HepG2 (cell line): ENCODE data around the gene GYS1. TPM values are rescaled to one million over a fixed set of nuclear protein-coding genes. Genes with fewer than 3 reads are reported as not detected.
"Not testable (repeated sequence)": the region's sequence is repeated elsewhere in the genome, so short reads cannot be mapped to it uniquely, and the experiment has no call there.

Experiments used
- ATAC-seq: fragments of 200-7000 bp; cut with Tn5 transposase; 3 replicates; pipeline ENCODE4 v1.9.1; 2020; ENCODE audit warnings: mild to moderate bottlenecking, moderate library complexity
- BruUV-seq: library from RNA; stranded (reverse); fragments of 400-500 nt; replicated peaks from 2 replicates; lab custom pipeline; 2021; lab: Mats Ljungman, UMichigan
- CTCF ChIA-PET: fragments of 300-600 bp; formaldehyde crosslinking; extraction: SDS; loops from one replicate; lab custom pipeline; 2021; ENCODE audit warnings: low total read pairs, inconsistent platforms, low intra/inter-chr PET ratio; lab: Yijun Ruan, JAX
- POLR2A ChIA-PET: fragments of 350-600 bp; sonication (Branson Sonifier 250); formaldehyde crosslinking; loops from one replicate; lab custom pipeline; 2020; ENCODE audit warnings: antibody characterized with exemption, inconsistent platforms; lab: Yijun Ruan, JAX
- DNase-seq: peaks from one replicate; pipeline ENCODE4 v3.0.0-alpha.2; 2015; ENCODE audit warnings: low spot score
- FAIRE-seq: peaks from 3 replicates; lab custom pipeline; 2011; peaks lifted over from hg19 to GRCh38; lab: Jason Lieb, UNC
- H2AFZ ChIP-seq: one replicate; pipeline ENCODE4 v1.6.1; 2011; ENCODE audit warnings: low read length, inconsistent platforms
- H3K27ac ChIP-seq: fragments of 300-600 bp; 3 replicates; pipeline ENCODE4 v1.8.0; 2011; ENCODE audit warnings: mixed run types, mild to moderate bottlenecking, mixed read lengths, low read length, inconsistent platforms; ENCODE audit not compliant: insufficient read depth; ENCODE audit errors: extremely low read length
- H3K27me3 ChIP-seq, 2 experiments: fragments of 200-600 bp in 1 of 2; 2 replicates in 1 of 2; 3 replicates in 1 of 2; pipeline versions ENCODE4 v1.6.0 to v1.8.0; 2011; ENCODE audit warnings: low read length in 2 of 2, mild to moderate bottlenecking in 2 of 2, moderate library complexity in 2 of 2, inconsistent platforms in 1 of 2; ENCODE audit not compliant: insufficient read depth in 2 of 2, control insufficient read depth in 1 of 2
- H3K36me3 ChIP-seq, 2 experiments: fragments of 200-600 bp in 1 of 2; replicated peaks in 1 of 2; 2 replicates in 1 of 2; 3 replicates in 1 of 2; pipeline versions ENCODE4 v1.5.1 to v1.8.0; 2011; ENCODE audit warnings: low read length in 2 of 2, inconsistent platforms in 1 of 2; ENCODE audit not compliant: insufficient read depth in 2 of 2, control insufficient read depth in 1 of 2
- H3K4me1 ChIP-seq: 2 replicates; pipeline ENCODE4 v1.5.1; 2012; ENCODE audit warnings: low read length, inconsistent platforms; ENCODE audit not compliant: insufficient read depth
- H3K4me2 ChIP-seq: 2 replicates; pipeline ENCODE4 v1.6.0; 2011; ENCODE audit warnings: low read depth, low read length, inconsistent platforms
- H3K4me3 ChIP-seq, 3 experiments: fragments of 200-600 bp in 1 of 3; sonication (generic), shearing (Covaris generic) in 1 of 3; replicated peaks in 1 of 3; 2 replicates each; pipeline ENCODE4 v1.5.1; 2011 to 2016; ENCODE audit warnings: low read length in 3 of 3, inconsistent platforms in 2 of 3, low read depth in 2 of 3, mild to moderate bottlenecking in 2 of 3, control low read depth in 1 of 3, mixed read lengths in 1 of 3; ENCODE audit not compliant: insufficient read depth in 1 of 3
- H3K79me2 ChIP-seq: one replicate; pipeline ENCODE4 v1.6.1; 2011; ENCODE audit warnings: low read length, inconsistent platforms; ENCODE audit not compliant: insufficient read depth
- H3K9ac ChIP-seq: 2 replicates; pipeline ENCODE4 v1.6.0; 2011; ENCODE audit warnings: mild to moderate bottlenecking, low read depth, low read length, inconsistent platforms; ENCODE audit not compliant: insufficient read depth
- H3K9me3 ChIP-seq: 2 replicates; pipeline ENCODE4 v1.5.1; 2012; ENCODE audit warnings: mild to moderate bottlenecking, low read length
- H4K20me1 ChIP-seq: 2 replicates; pipeline ENCODE4 v1.6.0; 2011; ENCODE audit warnings: inconsistent platforms, mild to moderate bottlenecking, low read length, moderate library complexity; ENCODE audit not compliant: insufficient read depth
- AGO1 ChIP-seq: fragments of 200-400 bp; formaldehyde crosslinking; IDR thresholded peaks from 2 replicates; pipeline ENCODE4 v1.6.1; 2017; ENCODE audit warnings: mild to moderate bottlenecking, low read depth, low read length, moderate library complexity; ENCODE audit not compliant: poor library complexity, severe bottlenecking
- AKAP8 ChIP-seq: sonication (generic); formaldehyde crosslinking; IDR thresholded peaks from 2 replicates; pipeline ENCODE4 v1.5.1; 2020; ENCODE audit warnings: mild to moderate bottlenecking, missing genetic modification reagents
- DMAP1 ChIP-seq: IDR thresholded peaks from 2 replicates; pipeline ENCODE4 v1.6.1; 2016
- GABPB1 ChIP-seq: IDR thresholded peaks from 2 replicates; pipeline ENCODE4 v1.6.1; 2016; ENCODE audit warnings: mild to moderate bottlenecking, missing genetic modification reagents, moderate library complexity, missing compliant biosample characterization
- KDM2A ChIP-seq: sonication (generic); formaldehyde crosslinking; IDR thresholded peaks from 2 replicates; pipeline ENCODE4 v1.4.0; 2020; ENCODE audit warnings: low read depth, missing genetic modification reagents, borderline replicate concordance
- ZFY ChIP-seq: sonication (generic); formaldehyde crosslinking; IDR thresholded peaks from 2 replicates; pipeline ENCODE4 v1.4.0; 2020; ENCODE audit warnings: missing genetic modification reagents
- ZNF776 ChIP-seq: sonication (generic); formaldehyde crosslinking; IDR thresholded peaks from 2 replicates; pipeline ENCODE4 v1.4.0; 2020; ENCODE audit warnings: mild to moderate bottlenecking, missing genetic modification reagents
- WGBS: methylation state at CpG from one replicate; pipeline ENCODE4 v1.1.6; 2017; ENCODE audit warnings: low lambda C conversion rate; 5-methylcytosine and 5-hydroxymethylcytosine counted together
- in situ Hi-C: cut with HindIII; loops from 2 replicates; pipeline ENCODE4 v1.10.0; 2017; ENCODE audit warnings: low pct_unique_long_range_greater_than_20kb; ENCODE audit not compliant: extremely low pct_ligation_motif_present
- intact Hi-C: fragments of 100-400 bp; cut with micrococcal nuclease; formaldehyde crosslinking; loops from one replicate; pipeline ENCODE4 v1.10.0; 2022; ENCODE audit not compliant: unreplicated experiment
- polyA plus RNA-seq, 8 experiments: library from polyadenylated mRNA; depleted of rRNA in 3 of 8; stranded (reverse) in 7 of 8; unstranded in 1 of 8; fragments of >200 nt; fragmentation: Illumina TruSeq in 4 of 8; extraction: Trizol in 4 of 8; gene quantifications; 2 replicates each; pipeline versions ENCODE4 v1.2.1 to v1.2.3, GENCODE V29; 2011 to 2016; ENCODE audit warnings: low read depth in 4 of 8, missing spikeins in 1 of 8, mixed read lengths in 1 of 8; ENCODE audit not compliant: insufficient read depth in 1 of 8
- total RNA-seq, 5 experiments: library from RNA; depleted of rRNA; stranded (reverse); fragments of >200 nt; fragmentation: Illumina TruSeq; extraction: Trizol; gene quantifications; 2 replicates each; pipeline ENCODE4 v1.2.3, GENCODE V29; 2016; ENCODE audit warnings: low read depth in 1 of 5
- TF ChIP-seq, protein P1 (sequence below): sonication (generic); formaldehyde crosslinking; IDR thresholded peaks from 2 replicates; pipeline ENCODE4 v1.5.1; 2020; ENCODE audit warnings: mild to moderate bottlenecking, moderate library complexity, missing genetic modification reagents

Gene GYS1
- total and polyA plus RNA-seq, 2 of the 13 experiments (the other 11 are each of a cell fraction or from before 2014, with no cell fraction given): 18.4 to 42.1 TPM

DNA sequence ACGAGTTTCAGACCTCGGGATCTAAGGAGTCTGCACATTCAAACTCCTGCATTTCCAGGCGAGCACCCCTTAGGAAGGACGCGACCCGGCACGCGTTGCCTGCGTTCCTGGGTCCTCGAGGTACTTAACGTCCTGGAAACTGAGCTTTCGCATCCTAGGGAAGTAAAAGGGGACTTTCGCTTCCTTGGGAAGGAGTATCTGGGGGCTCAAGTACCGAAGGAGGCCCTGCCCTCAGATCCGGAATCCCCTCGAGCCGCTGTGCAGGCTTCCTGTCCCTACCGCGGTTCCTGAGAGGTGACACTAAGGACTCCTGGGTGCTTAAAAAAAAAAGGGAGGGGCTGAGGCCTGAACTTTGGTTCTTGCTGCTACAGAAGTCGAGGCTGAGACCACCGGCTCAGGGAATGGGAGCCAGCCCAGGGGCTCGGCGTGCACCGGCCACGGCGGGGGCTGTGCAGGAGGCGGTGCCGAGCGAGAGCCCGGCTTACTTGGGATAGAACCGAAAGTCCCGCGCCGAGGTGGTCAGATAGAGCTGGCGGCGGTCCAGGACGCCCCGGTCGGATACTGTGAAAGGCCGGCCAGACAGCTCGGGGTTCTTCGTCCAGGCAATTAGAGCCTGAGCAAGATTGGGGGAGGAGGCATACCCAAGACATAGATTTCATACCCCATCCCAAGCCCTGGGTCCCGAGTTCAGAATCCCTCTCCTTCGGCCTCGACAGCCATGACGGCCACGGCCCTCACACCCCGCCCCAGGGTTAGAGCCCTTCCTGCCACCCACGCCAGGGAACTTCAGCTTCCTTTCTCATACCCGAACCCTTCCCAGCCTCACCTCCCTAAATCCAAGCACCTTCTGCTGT is 25.5 kb upstream of the GYS1 start:
- Histone ChIP-seq H3K4me2 (peak overlapping the region; percentile 98), H3K9ac (peak overlapping the region; percentile 54; the same call in 1 of the 2 replicates), H3K36me3 (peaks cover 4 to 19% of the 10 kb centered on the region in 2 experiments; a peak in 4 of 5 replicates), H3K27me3 (peaks cover 0 to 25% of the 10 kb centered on the region in 2 experiments; a peak in 3 of 5 replicates)
- DNase-seq, H4K20me1 ChIP-seq, in situ Hi-C loops, H2AFZ ChIP-seq, FAIRE-seq, H3K9me3 ChIP-seq, CTCF ChIA-PET: not testable (repeated sequence)
- 4% methylated on average over 16 of the region's 50 CpGs for WGBS
- POLR2A ChIA-PET: interaction anchor here (0.8 to 2.9 kb wide), 4 partner anchors 13 to 107 kb away, joined by 3 to 21 read pairs (median 4); partner anchors contain the start of genes GYS1 and RUVBL2
- 0 out of 2 replicates have a peak, but pooled peaks have one; percentile 17 for TF ChIP-seq GABPB1 (CRISPR knock-in tag)
- 0 out of 2 replicates have a peak, but pooled peaks have one; percentile 37 for TF ChIP-seq ZNF776 (CRISPR knock-in tag)
- 0 out of 2 replicates have a peak, but pooled peaks have one; percentile 6 for TF ChIP-seq ZFY (CRISPR knock-in tag)
- peak; percentile 72 for TF ChIP-seq AGO1
- 0 out of 2 replicates have a peak, but pooled peaks have one; percentile 32 for TF ChIP-seq AKAP8 (CRISPR knock-in tag)
- TF ChIP-seq, protein P1, sequence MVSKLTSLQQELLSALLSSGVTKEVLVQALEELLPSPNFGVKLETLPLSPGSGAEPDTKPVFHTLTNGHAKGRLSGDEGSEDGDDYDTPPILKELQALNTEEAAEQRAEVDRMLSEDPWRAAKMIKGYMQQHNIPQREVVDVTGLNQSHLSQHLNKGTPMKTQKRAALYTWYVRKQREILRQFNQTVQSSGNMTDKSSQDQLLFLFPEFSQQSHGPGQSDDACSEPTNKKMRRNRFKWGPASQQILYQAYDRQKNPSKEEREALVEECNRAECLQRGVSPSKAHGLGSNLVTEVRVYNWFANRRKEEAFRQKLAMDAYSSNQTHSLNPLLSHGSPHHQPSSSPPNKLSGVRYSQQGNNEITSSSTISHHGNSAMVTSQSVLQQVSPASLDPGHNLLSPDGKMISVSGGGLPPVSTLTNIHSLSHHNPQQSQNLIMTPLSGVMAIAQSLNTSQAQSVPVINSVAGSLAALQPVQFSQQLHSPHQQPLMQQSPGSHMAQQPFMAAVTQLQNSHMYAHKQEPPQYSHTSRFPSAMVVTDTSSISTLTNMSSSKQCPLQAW (CRISPR knock-in tag): 0 out of 2 replicates have a peak, but pooled peaks have one; percentile 43
- TF ChIP-seq DMAP1 (CRISPR knock-in tag): 0 out of 2 replicates have a peak, but pooled peaks have one; percentile 0
- TF ChIP-seq KDM2A (CRISPR knock-in tag): peak; percentile 11; the same call in 1 of the 2 replicates
- TF ChIP-seq, all 625 proteins: peak for 8; not testable (repeated sequence) for 617
- peak; percentile 45 for ATAC-seq
- Histone ChIP-seq H3K4me1 (peaks cover 27% of the 10 kb centered on the region), H3K4me3 (peak overlapping the region; percentile 37 to 63 (median 53))
- H3K27ac ChIP-seq, BruUV-seq, H3K79me2 ChIP-seq, intact Hi-C loops: not testable (repeated sequence)
